ENCODE results near the gene KDM4D. TPM values are rescaled to one million over a fixed set of nuclear protein-coding genes. Genes with fewer than 3 reads are reported as not detected.

Gene KDM4D
- total and polyA plus RNA-seq, 2 of the 8 experiments (the other 6 are each of a cell fraction or from before 2014, with no cell fraction given), result 1.5 to 4.5 TPM

GRCh38 chr11:94939346-94939745 is 34.2 kb upstream of the KDM4D start (continued):
- TF ChIP-seq CTCF (IDR thresholded peaks at IDR 0.05; ENCODE audit: control extremely low read depth in 1 of 3, insufficient read depth in 1 of 3, low read depth in 1 of 3, low read length in 3 of 3) (no peak), GTF2F1 (IDR thresholded peaks at IDR 0.05; ENCODE audit: borderline replicate concordance, low read depth, low read length) (no peak), FOSL1 (IDR thresholded peaks at IDR 0.05; ENCODE audit: insufficient read depth, low read depth, low read length) (no peak), TAF1 (IDR thresholded peaks at IDR 0.05; ENCODE audit: low read depth, low read length) (no peak), TBP (IDR thresholded peaks at IDR 0.05; ENCODE audit: low read depth, low read length) (no peak)

All from H1 (cell line).